LNCAP (cell line): ENCODE measurements around the gene RASGRP3.

ENCODE experiments used
- CTCF ChIP-seq: fragments of 450-650 bp; IDR thresholded peaks from 2 replicates; pipeline ENCODE4 v1.5.1; 2017; ENCODE audit warnings: mild to moderate bottlenecking

RASGRP3 gene

GRCh38 chr2:33606100-33606499 lies 129.7 kb downstream of the RASGRP3 start:
- TF ChIP-seq CTCF, result no peak

- no peak for TF ChIP-seq CTCF
These were observed 130.2 kb downstream of the RASGRP3 start for GRCh38 chr2:33606622-33607021.

GRCh38 chr2:33607251-33607721 lies 130.8 kb downstream of the RASGRP3 start:
- TF ChIP-seq CTCF, result no peak

- TF ChIP-seq CTCF, result no peak
These were observed 131.5 kb downstream of the RASGRP3 start for GRCh38 chr2:33607905-33608304.

- TF ChIP-seq CTCF, result no peak
These were observed 137.7 kb downstream of the RASGRP3 start for GRCh38 chr2:33614190-33614589.
